ENCODE measurements around the gene OR8D1. TPM values are rescaled to one million over a fixed set of nuclear protein-coding genes. Genes with fewer than 3 reads are reported as not detected.

Gene OR8D1
- total RNA-seq = not detected in 2 replicates

GRCh38 chr11:124313849-124314248 is at the start of gene OR8D1:
OR8D1 (minus strand) TSS chr11:124313949; CDS start chr11:124310766, 3,183 bp downstream.

GRCh38 chr11:124320097-124320496 is 6.3 kb upstream of the OR8D1 start, which contains the start of gene OR8D2:
OR8D2 (minus strand) TSS chr11:124320197; CDS start chr11:124320197, 0 bp downstream.

DNA sequence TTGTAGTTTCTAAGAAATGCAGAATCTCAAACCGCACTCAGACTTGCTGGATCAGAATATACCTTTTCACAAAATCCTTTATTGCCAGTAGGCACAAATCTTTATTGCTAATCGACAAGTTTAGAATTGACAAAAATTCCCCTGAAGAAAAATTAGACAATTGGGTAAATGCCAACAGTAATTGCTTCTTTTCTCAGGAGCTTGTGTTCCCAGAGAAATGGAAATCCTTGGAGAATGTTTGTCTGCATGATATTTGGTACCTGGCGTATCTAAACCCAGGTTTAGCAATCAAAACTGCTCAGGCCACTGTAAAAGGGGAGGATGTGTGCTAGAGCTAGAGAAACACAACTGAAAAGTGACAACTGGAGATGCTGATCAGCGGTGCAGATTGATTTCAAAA is 57.7 kb downstream of the OR8D1 start, which contains the start of gene OR8G5:
Gene OR8G5 (plus strand): TSS at position 301 of the 400 bp plus-strand sequence. CDS start 8,556 bp downstream, outside the sequence.

Other genes starting within 250 kb of the OR8D1 start
- gene VWA5A, start 198.5 kb downstream of the OR8D1 start, total RNA-seq = 29.7 and 64.4 TPM in 2 replicates
- gene OR10D3, start 130.6 kb downstream of the OR8D1 start, total RNA-seq = not detected in 2 replicates
- gene OR8G1, start 72.9 kb downstream of the OR8D1 start, total RNA-seq = not detected in 2 replicates
- not detected in 2 replicates for gene OR8G5, start 57.6 kb downstream of the OR8D1 start, total RNA-seq
- gene OR8D2, start 6.2 kb upstream of the OR8D1 start, total RNA-seq = not detected in 2 replicates
- gene OR8B2, start 70.5 kb upstream of the OR8D1 start, total RNA-seq = not detected in 2 replicates
- gene OR8B3, start 85.1 kb upstream of the OR8D1 start, total RNA-seq = not detected in 2 replicates
- gene OR8B4, start 110.9 kb upstream of the OR8D1 start, total RNA-seq = not detected in 2 replicates
- gene OR8B8, start 131.7 kb upstream of the OR8D1 start, total RNA-seq = not detected in 2 replicates
- not detected in 2 replicates for gene OR8B12, start 229.7 kb upstream of the OR8D1 start, total RNA-seq

All from aortic smooth muscle cell (primary cell).